GM12875 (cell line): ENCODE results near the gene NEO1.

Experiments
- H3K4me3 ChIP-seq: one replicate; pipeline ENCODE4 v1.5.1; 2011; ENCODE audit warnings: low read depth, low read length, control low read depth
- TF ChIP-seq, protein P1 (sequence below): IDR thresholded peaks from 2 replicates; pipeline ENCODE4 v1.5.1; 2011; ENCODE audit warnings: low read depth, mild to moderate bottlenecking, control low read depth, inconsistent platforms, low read length, moderate library complexity, borderline replicate concordance; ENCODE audit not compliant: insufficient read depth

NEO1 gene

DNA sequence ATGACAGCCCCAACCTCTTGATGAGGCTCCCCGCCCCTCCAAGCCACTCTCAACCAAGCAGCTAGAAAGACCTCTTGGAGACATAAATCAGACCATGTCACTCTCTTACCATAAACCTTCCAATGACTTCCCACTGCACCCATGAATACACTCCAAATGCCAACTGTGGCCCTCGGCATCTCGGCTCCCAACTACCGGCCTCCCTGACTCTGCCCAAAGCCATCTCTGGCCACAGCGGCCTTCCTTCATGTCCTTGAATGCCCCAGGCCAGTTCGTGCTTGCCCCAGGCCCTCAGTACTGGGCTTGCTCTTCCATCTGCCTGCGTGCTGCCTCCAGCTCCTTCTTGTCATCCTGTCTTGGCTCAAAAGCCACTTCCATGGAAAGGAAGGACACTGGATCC lies 284.5 kb downstream of the NEO1 start:
- TF ChIP-seq, protein P1, sequence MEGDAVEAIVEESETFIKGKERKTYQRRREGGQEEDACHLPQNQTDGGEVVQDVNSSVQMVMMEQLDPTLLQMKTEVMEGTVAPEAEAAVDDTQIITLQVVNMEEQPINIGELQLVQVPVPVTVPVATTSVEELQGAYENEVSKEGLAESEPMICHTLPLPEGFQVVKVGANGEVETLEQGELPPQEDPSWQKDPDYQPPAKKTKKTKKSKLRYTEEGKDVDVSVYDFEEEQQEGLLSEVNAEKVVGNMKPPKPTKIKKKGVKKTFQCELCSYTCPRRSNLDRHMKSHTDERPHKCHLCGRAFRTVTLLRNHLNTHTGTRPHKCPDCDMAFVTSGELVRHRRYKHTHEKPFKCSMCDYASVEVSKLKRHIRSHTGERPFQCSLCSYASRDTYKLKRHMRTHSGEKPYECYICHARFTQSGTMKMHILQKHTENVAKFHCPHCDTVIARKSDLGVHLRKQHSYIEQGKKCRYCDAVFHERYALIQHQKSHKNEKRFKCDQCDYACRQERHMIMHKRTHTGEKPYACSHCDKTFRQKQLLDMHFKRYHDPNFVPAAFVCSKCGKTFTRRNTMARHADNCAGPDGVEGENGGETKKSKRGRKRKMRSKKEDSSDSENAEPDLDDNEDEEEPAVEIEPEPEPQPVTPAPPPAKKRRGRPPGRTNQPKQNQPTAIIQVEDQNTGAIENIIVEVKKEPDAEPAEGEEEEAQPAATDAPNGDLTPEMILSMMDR, result no peak

DNA sequence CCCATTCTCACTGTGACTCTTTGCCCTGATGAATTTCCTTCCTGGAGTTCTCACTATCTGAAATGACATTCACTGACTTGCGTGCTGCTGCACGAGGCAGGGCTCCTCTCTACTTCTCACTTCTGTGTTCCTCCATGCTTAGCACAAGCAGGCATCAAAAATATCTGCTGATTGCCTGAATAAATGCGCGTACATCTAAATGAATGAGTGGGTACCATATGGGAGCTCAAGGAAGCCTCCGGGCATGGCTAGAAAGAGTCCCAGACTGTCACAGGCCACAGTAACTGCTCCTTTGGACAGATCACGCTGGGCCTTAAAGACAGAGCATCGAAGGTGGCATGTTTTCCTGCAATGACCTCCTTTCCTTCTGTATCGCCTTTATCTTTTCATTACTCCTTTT lies 284.9 kb downstream of the NEO1 start:
- TF ChIP-seq, protein P1, result no peak
- H3K4me3 ChIP-seq, result no peak overlapping the region

More for the DNA sequence above, 284.5 kb downstream of the NEO1 start:
- no peak overlapping the region for H3K4me3 ChIP-seq

DNA sequence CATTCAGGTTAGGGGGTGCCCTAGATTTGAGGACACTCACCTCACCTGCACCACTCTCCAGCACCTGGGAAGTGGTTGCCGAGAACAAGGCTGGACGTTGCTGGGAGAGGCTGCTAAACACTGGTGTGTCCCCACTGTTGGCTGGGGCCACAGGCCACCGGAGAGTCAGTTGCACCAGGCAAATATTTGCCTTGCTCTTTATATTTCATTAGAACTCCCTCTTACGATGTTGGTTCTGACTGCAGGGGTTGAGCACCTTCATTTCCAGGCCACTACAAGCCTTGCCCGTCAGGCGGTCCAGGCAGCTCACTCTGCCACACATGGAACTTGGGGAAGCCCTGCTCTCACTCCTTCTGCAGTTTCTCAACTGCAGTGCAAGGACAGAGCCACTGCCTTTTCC lies 285.8 kb downstream of the NEO1 start:
- H3K4me3 ChIP-seq, result no peak overlapping the region
- TF ChIP-seq, protein P1, result no peak

DNA sequence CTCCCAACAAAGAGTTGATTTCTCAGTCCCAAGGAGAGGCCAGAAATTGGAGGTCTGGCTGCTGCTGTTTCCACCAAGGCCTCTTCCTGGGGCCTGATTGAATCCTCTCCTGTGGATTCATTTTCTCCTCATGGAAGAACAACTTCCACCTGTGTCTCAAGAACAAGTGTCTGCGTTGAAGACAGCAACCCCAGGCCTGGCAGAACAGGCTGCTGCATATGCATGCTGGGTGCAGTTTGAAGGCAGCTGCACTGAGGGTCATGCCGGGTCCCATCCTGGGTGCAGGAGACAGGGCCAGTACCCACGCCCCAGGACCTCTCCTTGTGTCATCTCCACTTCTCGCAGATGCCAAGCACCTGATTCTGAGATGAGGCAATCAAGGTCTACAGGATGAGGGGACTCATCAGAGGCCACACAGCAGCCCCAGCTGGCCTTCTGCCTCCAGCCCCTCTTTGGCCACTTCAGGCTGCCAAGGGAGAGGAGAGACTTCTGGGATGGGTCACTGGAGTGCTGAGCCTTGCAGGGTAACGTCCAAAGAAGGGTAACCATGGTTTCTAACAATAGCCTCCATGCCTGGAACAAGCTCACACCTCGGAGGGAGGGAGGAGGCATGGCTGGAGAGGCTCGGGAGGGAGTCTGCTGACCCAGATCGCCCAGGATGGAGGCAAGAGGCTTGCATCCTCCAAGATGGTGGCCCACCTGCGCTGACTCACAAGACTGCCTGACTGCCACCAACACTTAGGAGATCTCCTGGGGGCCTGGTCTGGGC lies 286.5 kb downstream of the NEO1 start:
- TF ChIP-seq, protein P1, result no peak

DNA sequence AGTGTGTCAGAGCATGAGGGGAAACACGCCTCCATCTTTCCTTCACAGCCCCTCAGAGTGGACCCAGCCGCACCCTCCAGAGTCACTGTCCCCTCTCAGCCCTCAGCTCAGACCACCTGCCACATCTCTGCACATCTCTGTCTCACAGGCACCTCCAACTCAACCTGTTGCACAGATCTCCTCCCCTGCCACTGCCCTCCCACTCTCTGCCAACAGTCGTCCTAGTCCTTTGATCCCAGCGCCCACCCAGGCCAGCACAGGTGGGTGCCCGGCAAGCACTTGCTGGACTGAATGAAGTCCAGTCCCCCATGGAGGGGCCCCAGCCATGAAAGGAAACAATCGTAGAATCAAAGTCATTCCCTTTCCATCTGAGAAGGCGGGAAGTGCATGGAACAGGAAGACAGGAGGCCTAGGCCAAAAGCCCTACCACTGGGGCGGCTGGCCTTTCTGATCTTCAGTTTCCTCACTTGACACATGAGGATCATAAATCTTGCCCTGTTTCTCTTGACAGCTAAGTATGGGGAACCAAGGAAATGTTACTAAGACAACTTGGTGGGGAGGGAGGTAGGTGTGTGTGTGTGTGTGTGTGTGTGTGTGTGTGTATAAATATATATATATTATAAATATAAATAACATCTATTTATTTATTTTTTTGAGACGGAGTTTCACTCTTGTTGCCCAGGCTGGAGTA lies 288.4 kb downstream of the NEO1 start:
- TF ChIP-seq, protein P1, result no peak
- H3K4me3 ChIP-seq, result no peak overlapping the region

More for the DNA sequence above, 286.5 kb downstream of the NEO1 start:
- H3K4me3 ChIP-seq, result no peak overlapping the region

DNA sequence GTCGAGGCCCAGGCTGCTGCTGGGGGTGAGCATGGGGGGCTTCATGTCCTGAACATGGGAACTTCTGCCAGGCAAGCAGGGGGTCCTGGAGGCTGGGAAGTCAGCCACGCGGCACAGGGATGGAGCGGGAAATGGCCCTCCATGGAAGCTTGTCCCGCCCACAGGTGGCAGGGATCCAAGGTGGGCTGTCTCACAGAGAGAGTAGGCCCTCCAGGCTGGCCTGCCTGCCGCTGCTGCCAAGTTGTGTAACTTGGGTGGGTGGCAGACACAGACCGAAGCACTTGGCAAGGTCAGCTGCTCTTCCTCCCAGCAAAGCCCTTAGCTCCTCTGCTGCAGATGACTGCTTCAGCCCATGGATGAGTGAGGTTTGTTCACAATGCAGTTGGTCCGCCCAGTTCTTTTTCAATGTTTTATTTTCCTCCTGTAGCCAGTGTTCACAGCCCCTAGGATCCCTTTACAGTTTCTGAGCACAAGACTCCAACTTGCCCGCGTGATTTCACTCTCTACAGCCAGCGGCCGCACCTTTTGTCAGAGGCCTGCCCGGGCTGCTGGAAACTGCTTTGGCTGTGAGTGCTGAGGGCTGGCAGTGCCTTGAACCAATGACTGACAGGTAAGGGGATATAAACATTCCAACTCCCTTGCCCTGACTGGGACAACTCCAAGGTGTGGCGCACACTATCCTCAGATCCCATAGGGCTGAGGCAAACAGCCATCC lies 289.8 kb downstream of the NEO1 start:
- TF ChIP-seq, protein P1, result no peak
- H3K4me3 ChIP-seq, result no peak overlapping the region
